HL-60/S4 treated with retinoic acid at 250 ng/mL for 4 days and 3 days (cell line): Measurements from ENCODE around the gene CANX.
"Not testable (repeated sequence)": the region's sequence is repeated elsewhere in the genome, so short reads cannot be mapped to it uniquely, and the experiment has no call there.

Source experiments
- in situ Hi-C: fragments of 300-500 bp; cut with MboI; formaldehyde crosslinking; loops from 2 replicates; pipeline ENCODE4 v1.7.0; 2022; ENCODE audit warnings: low sequenced_read_pairs

CANX gene

DNA sequence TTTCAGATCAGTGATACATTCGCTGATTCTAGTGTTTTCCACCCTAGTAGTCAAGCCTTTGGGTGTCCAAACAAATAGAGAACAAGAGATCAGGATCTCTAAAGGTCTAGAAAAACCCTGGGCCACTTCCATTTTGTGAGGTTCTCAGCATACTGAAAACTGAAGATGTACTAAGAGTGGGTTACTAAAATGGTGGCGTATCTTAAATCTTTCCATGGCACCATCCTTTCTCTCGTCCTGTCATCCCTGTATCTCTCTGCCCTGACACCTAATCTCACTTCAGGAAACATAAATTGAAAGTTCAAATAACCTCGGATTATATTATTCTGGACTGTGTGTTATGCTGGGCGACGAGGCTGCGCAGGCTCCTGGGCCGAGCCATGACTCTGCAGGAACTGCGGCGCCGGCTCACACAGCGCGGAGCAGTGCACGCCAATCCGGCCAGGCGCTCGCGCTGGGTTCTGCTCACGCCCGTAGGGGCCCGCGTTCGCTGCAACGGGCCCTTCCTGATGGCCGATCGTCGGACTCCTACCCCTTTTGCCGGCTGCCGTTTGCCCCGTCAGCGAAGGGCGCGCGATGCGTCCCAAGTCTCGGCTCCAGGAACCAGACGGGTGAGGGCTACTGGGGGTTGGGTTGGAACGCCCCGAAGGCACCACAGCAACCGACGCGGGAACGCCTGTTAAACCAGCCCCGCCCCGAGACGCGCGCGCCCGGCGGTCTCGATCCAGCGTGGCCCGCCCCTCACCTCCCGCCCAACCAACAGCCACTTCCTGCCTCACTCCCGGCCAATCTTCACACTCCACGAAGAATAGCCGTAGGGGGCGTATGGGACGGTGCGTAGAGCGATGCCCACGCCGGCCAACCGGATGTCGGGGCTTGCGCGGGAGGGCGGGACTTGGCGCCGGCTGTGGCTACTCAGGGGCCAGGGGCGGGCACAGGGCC is 503 bp upstream of the CANX start:
- in situ Hi-C loops: no loop called here

DNA sequence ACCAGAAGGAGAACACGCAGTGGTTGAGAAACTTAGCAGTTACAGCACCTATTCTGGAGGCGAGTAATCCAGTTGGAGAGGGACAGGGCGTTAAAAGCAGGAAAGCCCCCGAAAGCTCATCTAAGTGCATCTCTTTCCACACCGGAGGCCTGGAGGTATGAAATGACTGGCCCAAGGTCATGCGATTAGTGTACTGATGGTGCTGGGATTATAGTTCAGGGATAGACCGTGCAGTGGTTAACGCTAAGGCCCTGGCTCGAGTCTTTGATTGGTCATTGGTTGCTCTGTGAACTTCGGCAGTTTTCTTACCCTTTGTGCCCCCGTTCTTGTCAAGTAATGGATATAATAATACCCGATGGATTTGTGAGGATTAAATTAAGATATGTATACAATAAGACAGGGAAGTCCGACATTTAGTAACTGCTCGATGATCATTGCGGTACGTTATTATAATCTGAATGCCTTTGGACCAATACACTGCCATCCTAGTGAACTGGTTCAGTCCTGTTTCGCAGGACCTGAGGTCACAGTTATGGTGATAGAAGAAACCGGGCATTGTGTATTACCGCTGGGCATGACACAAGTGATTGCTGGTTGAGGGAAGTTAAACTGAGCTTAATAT is 960 bp downstream of the CANX start:
- in situ Hi-C loops: no loop called here

DNA sequence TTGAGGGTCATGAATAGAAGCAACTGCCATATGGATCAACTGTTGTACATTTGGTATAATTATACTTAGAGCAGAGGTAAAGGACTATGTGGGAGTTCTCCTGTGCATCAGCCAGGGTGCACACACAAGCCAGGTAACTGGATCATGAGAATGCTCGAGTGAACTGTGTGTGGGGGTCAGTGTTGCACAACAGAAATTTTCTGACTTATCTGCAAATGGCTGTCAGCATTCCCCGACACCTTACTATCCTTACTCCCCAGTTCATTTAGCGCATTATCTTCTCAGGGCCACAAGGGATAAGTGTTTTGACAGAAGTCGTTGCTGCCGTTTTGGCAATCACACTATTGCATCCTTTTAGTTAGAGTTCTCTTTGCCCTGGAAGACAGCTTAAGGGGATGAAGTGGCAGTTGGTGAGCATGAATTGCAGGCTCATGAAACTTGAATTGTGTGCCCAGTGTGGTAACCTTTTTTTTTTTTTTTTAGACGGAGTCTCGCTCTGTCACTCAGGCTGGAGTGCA is 1.7 kb downstream of the CANX start:
- in situ Hi-C loops: no loop called here

DNA sequence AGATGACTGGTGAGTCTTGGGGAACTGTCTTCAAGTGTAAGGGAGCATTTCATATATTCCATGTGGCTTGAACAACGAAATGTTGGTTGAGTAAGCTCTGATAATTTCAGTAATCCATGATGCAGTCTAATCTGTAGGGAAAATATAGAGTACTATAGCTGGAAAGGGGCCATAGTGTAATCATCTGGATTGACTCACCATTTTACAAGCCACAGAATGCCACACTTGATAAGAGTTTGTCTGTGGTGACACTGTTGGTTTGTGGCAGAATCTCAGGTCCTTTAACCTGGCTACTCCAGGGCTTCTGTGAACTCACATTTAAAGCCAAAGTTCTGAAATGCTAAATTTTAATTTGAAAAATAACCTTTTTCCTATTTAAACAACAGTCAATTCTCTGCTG is 17.5 kb downstream of the CANX start:
- in situ Hi-C loops: no loop called here

DNA sequence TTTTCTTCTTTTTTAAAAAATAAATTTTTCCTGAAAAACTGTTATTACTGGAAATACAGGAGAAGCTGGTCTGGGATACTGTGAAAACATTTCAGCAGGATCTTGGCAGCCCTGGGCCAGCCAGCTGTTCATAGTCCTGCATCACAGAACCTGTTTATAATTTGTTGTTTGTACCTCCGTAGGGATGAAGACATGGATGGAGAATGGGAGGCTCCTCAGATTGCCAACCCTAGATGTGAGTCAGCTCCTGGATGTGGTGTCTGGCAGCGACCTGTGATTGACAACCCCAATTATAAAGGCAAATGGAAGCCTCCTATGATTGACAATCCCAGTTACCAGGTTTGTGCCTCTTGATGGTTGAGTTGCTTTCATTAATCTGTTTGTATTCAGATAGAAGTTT is 21.5 kb downstream of the CANX start:
- in situ Hi-C loops: no loop called here

- in situ Hi-C loops: no loop called here
Observed at GRCh38 chr5:179724163-179724562, 25.4 kb downstream of the CANX start.

- in situ Hi-C loops: no loop called here
Observed at GRCh38 chr5:179727106-179727505, 28.3 kb downstream of the CANX start.

- in situ Hi-C loops: no loop called here
Observed at GRCh38 chr5:179729303-179729702, 30.5 kb downstream of the CANX start.

- in situ Hi-C loops: no loop called here
Observed at GRCh38 chr5:179729727-179730126, 31.0 kb downstream of the CANX start.

- in situ Hi-C loops: no loop called here
Observed at GRCh38 chr5:179730356-179730755, 31.6 kb downstream of the CANX start.

GRCh38 chr5:179730852-179731251 is 32.1 kb downstream of the CANX start:
- in situ Hi-C loops: no loop called here

DNA sequence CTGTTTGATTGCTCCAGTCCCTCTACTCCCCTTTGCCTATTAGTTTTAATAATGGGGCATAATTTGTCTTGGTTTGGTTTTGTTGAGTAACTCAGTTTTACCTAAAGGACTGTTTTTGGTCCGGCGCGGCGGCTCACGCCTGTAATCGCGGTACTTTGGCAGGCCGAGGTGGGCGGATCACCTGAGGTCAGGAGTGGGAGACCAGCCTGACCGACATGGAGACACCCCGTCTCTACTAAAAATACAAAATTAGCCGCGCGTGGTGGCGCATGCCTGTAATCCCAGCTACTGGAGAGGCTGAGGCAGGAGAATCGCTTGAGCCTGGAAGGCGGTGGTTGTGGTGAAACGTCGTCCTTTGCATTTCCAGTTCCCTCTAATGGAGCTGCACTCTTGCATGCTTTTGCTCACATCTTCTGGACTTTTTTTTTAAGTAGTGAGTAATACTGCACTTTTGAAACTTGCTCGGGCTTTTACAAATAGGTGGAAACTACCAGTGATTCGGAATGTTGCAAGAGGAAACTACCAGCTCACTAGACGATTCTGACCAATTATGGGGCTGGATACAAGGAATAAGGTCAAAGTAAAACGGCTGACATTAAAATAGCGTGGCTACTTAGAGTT is 33.1 kb downstream of the CANX start:
- in situ Hi-C loops: no loop called here

GRCh38 chr5:179732412-179732917 is 33.7 kb downstream of the CANX start, which contains the start of gene MAML1:
Gene MAML1, plus strand, starts transcription at chr5:179732822. Its CDS starts 291 bp downstream, at chr5:179733113.
- in situ Hi-C loops: no loop called here

- in situ Hi-C loops: no loop called here
Observed at GRCh38 chr5:179732918-179733771, 34.4 kb downstream of the CANX start.

DNA sequence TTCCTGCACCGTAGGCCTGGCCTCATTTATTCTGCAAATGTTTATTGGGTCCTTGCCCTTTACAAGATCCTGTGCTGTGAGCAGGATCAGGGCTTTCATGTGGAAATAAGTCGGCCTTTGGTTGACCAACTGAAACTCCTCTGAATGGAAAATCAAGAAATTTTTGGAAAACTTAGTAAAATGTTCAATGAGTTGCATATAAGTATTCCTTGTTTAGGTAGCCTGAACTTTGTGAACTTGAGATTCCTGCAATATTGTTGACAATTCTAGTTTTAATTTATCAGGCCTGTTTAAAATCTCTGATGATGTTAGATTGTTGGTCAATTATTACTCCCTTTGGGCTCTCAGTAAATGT is 35.0 kb downstream of the CANX start:
- in situ Hi-C loops: no loop called here

DNA sequence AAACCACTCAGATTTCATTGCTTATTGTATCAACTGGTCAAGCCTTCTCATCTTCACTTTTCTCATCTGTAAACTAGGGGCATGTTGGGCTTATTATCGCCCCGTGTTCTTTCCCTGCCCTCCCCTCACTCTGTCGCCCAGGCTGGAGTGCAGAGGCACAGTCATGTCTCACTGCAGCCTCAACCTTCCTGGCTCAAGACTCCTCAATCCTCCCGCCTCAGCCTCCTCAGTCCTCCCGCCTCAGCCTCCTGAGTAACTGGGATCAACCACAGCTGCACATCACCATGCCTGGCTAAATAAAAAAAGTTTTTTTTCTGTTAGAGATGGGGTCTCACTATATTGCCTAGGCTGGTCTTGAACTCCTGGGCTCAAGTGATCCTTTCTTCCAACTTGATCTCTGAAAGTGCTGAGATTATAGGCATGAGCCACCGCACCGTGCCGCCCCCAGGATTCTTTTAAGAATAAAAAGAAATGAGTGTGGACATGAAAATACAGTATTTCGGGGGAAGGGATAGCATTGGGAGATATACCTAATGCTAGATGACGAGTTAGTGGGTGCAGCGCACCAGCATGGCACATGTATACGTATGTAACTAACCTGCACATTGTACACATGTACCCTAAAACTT is 35.9 kb downstream of the CANX start:
- in situ Hi-C loops: no loop called here

GRCh38 chr5:179738742-179739141 is 40.0 kb downstream of the CANX start:
- in situ Hi-C loops: no loop called here

DNA sequence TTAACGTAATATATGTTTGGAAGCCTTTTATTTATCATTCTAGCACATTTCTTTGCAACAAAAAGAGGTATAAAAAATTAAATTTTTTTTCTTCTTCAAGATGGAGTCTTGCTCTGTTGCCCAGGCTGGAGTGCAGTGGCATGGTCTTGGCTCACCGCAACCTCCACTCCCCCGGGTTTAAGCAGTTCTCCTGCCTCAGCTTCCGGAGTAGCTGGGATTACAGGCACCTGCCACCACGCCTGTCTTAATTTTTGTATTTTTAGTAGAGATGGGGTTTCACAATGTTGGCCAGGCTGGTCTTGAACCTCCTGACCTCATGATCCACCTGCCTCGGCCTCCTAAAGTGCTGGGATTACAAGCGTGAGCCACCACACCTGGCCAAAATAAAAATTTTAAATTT is 45.3 kb downstream of the CANX start:
- in situ Hi-C loops: not testable (repeated sequence)

- in situ Hi-C loops: no loop called here
Observed at GRCh38 chr5:179746872-179747271, 48.1 kb downstream of the CANX start.

DNA sequence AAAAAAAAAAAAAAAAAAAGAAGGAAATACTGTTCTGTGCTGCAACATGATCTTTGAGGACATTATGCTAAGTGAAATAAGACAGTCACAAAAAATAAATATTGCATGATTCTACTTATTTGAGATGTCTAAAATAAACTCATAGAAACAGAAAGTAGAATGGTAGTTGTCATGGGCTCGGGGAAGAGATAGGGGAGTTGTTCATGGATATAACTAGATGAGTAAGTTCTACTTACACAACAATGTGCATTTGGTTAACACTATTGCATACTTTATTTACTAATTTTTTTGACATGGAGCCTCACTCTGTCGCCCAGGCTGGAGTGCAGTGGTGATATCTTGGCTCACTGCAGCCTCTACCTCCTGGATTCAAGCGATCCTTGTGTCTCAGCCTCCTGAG is 49.0 kb downstream of the CANX start:
- in situ Hi-C loops: no loop called here
